ENCODE measurements around the gene CMTM1. TPM values are rescaled to one million over a fixed set of nuclear protein-coding genes. Genes with fewer than 3 reads are reported as not detected.

Gene CMTM1
- total and polyA plus RNA-seq, 10 donors = 0.15 to 19.0 (median 4.2) TPM

DNA sequence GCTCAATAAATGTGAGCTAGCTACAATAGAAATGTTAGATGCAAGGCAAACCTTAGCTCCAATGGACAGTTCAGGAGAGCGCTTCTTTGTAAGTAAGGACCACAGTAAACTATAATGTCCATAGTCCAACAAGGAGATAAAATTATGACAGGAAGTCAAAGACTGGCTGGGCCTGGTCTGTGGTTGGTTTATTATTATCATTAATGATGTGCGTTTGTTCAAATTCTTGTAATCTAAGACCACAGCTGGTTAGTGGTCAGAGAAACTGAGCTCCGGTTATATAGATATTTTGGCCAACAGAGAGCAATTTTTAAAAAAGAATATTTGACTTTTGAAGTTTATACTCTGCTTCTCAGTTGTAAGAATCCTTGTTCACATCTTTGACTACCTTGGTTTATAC, 8.3 kb downstream of the CMTM1 start:
- 90 to 98% (median 90%) methylated on average over 3 of the region's 3 CpGs for WGBS, 5 donors
- Histone ChIP-seq H3K27me3 (replicated peaks in 1 of 7) (peaks cover 0 to 32% (median 17%) of the 10 kb centered on the region in 7 donors), H3K4me3 (no peak overlapping the region), H3K27ac (no peak overlapping the region), H3K36me3 (peaks cover 0 to 20% (median 0%) of the 10 kb centered on the region in 6 donors), H3K4me1 (peaks cover 0 to 47% (median 15%) of the 10 kb centered on the region in 6 donors), H3K9me3 (no peaks in the 10 kb centered on the region)
- DNase-seq = no peak
- intact Hi-C loops (cut with DNase I; ENCODE audit: low total_unique reads) = no loop called here
- TF ChIP-seq POLR2A (IDR thresholded peaks at IDR 0.05) (no peak), POLR2AphosphoS5 (IDR thresholded peaks at IDR 0.05) (no peak)
- TF ChIP-seq, protein P1, sequence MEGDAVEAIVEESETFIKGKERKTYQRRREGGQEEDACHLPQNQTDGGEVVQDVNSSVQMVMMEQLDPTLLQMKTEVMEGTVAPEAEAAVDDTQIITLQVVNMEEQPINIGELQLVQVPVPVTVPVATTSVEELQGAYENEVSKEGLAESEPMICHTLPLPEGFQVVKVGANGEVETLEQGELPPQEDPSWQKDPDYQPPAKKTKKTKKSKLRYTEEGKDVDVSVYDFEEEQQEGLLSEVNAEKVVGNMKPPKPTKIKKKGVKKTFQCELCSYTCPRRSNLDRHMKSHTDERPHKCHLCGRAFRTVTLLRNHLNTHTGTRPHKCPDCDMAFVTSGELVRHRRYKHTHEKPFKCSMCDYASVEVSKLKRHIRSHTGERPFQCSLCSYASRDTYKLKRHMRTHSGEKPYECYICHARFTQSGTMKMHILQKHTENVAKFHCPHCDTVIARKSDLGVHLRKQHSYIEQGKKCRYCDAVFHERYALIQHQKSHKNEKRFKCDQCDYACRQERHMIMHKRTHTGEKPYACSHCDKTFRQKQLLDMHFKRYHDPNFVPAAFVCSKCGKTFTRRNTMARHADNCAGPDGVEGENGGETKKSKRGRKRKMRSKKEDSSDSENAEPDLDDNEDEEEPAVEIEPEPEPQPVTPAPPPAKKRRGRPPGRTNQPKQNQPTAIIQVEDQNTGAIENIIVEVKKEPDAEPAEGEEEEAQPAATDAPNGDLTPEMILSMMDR (IDR thresholded peaks at IDR 0.05 in 8 of 11, conservative IDR thresholded peaks at IDR 0.05 in 3 of 11) = no peak

DNA sequence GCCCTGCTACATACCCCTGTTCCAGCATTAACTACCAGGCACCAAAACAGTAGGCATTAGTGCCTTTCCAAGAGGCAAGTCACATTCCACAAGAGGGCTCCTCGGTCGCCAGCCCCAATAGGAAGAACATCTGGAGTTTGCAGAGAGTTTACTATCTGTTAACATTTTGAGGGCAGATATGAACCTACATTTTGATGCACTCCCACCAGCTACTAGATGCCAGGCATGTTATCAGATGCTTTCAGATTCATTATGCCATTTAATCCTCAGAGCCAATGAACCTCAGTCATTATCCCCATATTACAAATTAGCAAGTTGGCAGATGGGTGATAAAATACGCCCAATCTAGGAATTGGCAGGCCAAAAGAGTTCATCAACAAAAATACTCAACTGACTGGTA, 8.8 kb downstream of the CMTM1 start:
- H3K27ac ChIP-seq = no peak overlapping the region
- no peaks in the 10 kb centered on the region for H3K9me3 ChIP-seq
- peaks cover 0 to 37% (median 19%) of the 10 kb centered on the region in 7 donors for H3K27me3 ChIP-seq (replicated peaks in 1 of 7)
- TF ChIP-seq, protein P1 (IDR thresholded peaks at IDR 0.05 in 8 of 11, conservative IDR thresholded peaks at IDR 0.05 in 3 of 11) = no peak
- TF ChIP-seq POLR2A (IDR thresholded peaks at IDR 0.05) = no peak
- TF ChIP-seq POLR2AphosphoS5 (IDR thresholded peaks at IDR 0.05) = no peak
- 97 to 100% (median 99%) methylated on average over 3 of the region's 3 CpGs for WGBS, 5 donors
- peaks cover 0 to 20% (median 0%) of the 10 kb centered on the region in 6 donors for H3K36me3 ChIP-seq
- DNase-seq = no peak
- H3K4me1 ChIP-seq = peaks cover 0 to 43% (median 16%) of the 10 kb centered on the region in 6 donors
- intact Hi-C loops (cut with DNase I; ENCODE audit: low total_unique reads) = no loop called here
- no peak overlapping the region for H3K4me3 ChIP-seq

DNA sequence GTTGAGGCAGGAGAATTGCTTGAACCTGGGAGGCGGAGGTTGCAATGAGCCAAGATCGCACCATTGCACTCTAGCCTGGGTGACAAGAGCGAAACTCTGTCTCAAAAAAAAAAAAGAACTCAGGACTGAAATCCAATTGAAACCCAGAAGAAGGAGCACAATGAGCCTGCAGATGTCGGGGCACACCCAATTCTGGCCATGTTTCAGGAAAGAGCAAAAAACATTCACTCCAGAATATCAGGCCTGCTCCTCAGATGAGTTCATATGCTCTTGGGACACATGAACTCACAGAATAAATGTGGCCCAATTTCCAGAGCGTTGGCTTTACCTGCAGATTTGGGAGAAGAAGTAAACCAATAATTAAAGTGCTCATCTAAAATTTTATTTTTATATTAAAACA, 10.1 kb downstream of the CMTM1 start:
- peaks cover 0 to 38% (median 16%) of the 10 kb centered on the region in 6 donors for H3K4me1 ChIP-seq
- no peak overlapping the region for H3K4me3 ChIP-seq
- H3K36me3 ChIP-seq = peaks cover 0 to 7% (median 0%) of the 10 kb centered on the region in 6 donors
- WGBS, 5 donors = 91 to 96% (median 93%) methylated on average over 5 of the region's 5 CpGs
- no peak overlapping the region for H3K27ac ChIP-seq
- TF ChIP-seq POLR2A (IDR thresholded peaks at IDR 0.05) (no peak), POLR2AphosphoS5 (IDR thresholded peaks at IDR 0.05) (no peak)
- TF ChIP-seq, protein P1 (IDR thresholded peaks at IDR 0.05 in 8 of 11, conservative IDR thresholded peaks at IDR 0.05 in 3 of 11) = no peak
- peaks cover 0 to 39% (median 19%) of the 10 kb centered on the region in 7 donors for H3K27me3 ChIP-seq (replicated peaks in 1 of 7)
- no peak for DNase-seq
- no peaks in the 10 kb centered on the region for H3K9me3 ChIP-seq
- intact Hi-C loops (cut with DNase I; ENCODE audit: low total_unique reads) = no loop called here

DNA sequence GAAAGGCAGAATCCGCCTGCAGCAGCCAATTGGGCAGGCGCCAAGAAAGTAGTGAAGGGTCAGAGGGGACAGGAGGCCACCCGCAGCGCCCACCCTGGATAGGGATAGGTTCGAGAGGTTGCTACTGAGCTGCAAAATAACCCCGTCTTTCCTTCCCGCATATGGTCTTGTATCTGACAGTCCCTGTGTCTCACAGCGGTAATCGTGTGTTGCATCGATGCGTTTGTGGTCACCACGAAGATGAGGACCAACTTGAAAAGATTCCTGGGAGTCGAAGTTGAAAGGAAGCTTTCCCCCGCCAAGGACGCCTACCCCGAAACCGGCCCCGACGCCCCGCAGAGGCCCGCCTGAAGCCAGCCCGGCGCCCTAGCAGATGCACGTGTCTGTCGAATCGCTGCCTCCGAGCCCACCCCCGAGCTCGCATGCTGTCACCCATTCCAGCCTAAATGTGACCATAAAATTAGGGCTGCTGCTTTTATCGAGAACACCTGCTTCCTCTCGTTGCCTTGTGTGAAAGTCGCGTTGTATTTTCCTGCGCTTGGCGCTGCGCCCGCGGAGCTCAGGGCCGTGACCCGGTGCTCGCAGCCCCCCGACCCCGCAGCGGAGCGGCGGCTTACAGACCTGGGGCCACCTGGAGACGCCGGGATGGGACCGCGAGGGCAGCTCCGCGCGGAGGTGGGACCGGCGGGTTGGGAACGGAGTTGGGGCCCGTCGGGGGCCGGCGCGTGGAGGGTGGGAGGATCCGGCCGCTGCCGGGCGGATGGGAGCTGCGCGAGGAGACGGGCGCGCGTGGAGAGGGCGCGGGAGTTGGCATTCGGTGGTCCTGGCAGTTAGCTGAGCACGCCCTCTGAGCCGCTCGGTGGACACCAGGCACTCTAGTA, 12.7 kb downstream of the CMTM1 start, which contains the start of gene CMTM2:
Gene CMTM2 (plus strand): TSS at position 813 of the 881 bp plus-strand sequence. CDS start 145 bp downstream, outside the sequence.
- H3K36me3 ChIP-seq = no peaks in the 10 kb centered on the region
- no peaks in the 10 kb centered on the region for H3K9me3 ChIP-seq
- H3K4me1 ChIP-seq = peaks cover 0 to 31% (median 16%) of the 10 kb centered on the region in 6 donors
- no peak within 1 kb of the TSS for H3K27ac ChIP-seq
- peak within 1 kb of the TSS; percentile 4 to 68 (median 38) for H3K4me3 ChIP-seq
- WGBS, 5 donors = 8 to 22% (median 13%) methylated on average over 42 to 77 of the region's 77 CpGs
- TF ChIP-seq POLR2AphosphoS5 (IDR thresholded peaks at IDR 0.05) = peak in 2 of 3 donors; percentile 23 to 58
- TF ChIP-seq, protein P1 (IDR thresholded peaks at IDR 0.05 in 8 of 11, conservative IDR thresholded peaks at IDR 0.05 in 3 of 11) = no peak
- DNase-seq = no peak
- intact Hi-C loops (cut with DNase I; ENCODE audit: low total_unique reads) = no loop called here
- H3K27me3 ChIP-seq (replicated peaks in 1 of 7) = peaks cover 0 to 39% (median 19%) of the 10 kb centered on the region in 7 donors

All from spleen (tissue), 11 donors.